Measurements from ENCODE around the gene ENOSF1.

DNA sequence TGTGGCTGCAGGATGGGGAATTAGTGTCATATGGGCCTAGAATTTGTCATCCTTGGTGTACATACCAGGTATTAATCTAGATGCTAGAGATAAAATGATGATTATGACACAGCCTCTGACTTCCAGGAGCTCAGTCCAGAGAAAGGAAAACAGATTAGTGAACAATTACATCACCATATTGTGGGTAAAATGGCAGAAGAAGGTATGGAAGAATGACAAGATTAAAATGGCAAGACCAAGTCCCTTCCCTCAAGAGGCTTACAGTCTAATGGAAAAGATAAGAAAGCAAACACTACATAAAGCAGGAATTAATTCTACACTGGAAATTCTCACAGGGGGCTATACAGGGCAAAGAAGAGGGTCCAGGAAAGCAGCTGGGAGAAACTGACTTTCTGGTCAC, 80.9 kb downstream of the ENOSF1 start:
- TF ChIP-seq, protein P1, sequence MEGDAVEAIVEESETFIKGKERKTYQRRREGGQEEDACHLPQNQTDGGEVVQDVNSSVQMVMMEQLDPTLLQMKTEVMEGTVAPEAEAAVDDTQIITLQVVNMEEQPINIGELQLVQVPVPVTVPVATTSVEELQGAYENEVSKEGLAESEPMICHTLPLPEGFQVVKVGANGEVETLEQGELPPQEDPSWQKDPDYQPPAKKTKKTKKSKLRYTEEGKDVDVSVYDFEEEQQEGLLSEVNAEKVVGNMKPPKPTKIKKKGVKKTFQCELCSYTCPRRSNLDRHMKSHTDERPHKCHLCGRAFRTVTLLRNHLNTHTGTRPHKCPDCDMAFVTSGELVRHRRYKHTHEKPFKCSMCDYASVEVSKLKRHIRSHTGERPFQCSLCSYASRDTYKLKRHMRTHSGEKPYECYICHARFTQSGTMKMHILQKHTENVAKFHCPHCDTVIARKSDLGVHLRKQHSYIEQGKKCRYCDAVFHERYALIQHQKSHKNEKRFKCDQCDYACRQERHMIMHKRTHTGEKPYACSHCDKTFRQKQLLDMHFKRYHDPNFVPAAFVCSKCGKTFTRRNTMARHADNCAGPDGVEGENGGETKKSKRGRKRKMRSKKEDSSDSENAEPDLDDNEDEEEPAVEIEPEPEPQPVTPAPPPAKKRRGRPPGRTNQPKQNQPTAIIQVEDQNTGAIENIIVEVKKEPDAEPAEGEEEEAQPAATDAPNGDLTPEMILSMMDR (conservative IDR thresholded peaks at IDR 0.05 in 1 of 2, IDR thresholded peaks at IDR 0.05 in 1 of 2; ENCODE audit: low read depth in 1 of 2, low read length in 2 of 2) = no peak
- no peak for TF ChIP-seq EZH2 (IDR thresholded peaks at IDR 0.05; ENCODE audit: low read length, missing control alignments)
